ENCODE measurements around the gene TFAP2C.

GRCh38 chr20:56653211-56653610, 24.1 kb downstream of the TFAP2C start:
- TF ChIP-seq, protein P1, sequence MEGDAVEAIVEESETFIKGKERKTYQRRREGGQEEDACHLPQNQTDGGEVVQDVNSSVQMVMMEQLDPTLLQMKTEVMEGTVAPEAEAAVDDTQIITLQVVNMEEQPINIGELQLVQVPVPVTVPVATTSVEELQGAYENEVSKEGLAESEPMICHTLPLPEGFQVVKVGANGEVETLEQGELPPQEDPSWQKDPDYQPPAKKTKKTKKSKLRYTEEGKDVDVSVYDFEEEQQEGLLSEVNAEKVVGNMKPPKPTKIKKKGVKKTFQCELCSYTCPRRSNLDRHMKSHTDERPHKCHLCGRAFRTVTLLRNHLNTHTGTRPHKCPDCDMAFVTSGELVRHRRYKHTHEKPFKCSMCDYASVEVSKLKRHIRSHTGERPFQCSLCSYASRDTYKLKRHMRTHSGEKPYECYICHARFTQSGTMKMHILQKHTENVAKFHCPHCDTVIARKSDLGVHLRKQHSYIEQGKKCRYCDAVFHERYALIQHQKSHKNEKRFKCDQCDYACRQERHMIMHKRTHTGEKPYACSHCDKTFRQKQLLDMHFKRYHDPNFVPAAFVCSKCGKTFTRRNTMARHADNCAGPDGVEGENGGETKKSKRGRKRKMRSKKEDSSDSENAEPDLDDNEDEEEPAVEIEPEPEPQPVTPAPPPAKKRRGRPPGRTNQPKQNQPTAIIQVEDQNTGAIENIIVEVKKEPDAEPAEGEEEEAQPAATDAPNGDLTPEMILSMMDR (IDR thresholded peaks at IDR 0.05; ENCODE audit: low read length) = no peak
- TF ChIP-seq EZH2 (optimal IDR thresholded peaks at IDR 0.05; ENCODE audit: low read depth, low read length) = no peak
- TF ChIP-seq EZH2phosphoT487 (IDR thresholded peaks at IDR 0.05; ENCODE audit: low read length) = no peak

Data from MM.1S (cell line).